GM23338 (cell line): ENCODE measurements around the gene TMEM207. TPM values are rescaled to one million over a fixed set of nuclear protein-coding genes. Genes with fewer than 3 reads are reported as not detected.

Experiments
- ATAC-seq: fragments of 200-7000 bp; cut with Tn5 transposase; 3 replicates; pipeline ENCODE4 v1.9.1; 2020
- DNase-seq: peaks from one replicate; pipeline ENCODE4 v3.0.0-alpha.2; 2015; ENCODE audit warnings: low spot score
- H2AFZ ChIP-seq: fragments of 200-600 bp; sonication (generic); 2 replicates; pipeline ENCODE4 v1.8.0; 2016; ENCODE audit warnings: antibody characterized with exemption, mild to moderate bottlenecking, moderate library complexity
- H3F3A ChIP-seq: fragments of 200-600 bp; sonication (generic); replicated peaks from 2 replicates; pipeline ENCODE4 v1.8.0; 2017; ENCODE audit warnings: antibody characterized with exemption, mixed run types, low read depth
- H3K27ac ChIP-seq: fragments of 200-600 bp; sonication (generic); 2 replicates; pipeline ENCODE4 v1.6.1; 2016; ENCODE audit warnings: low read depth
- H3K27me3 ChIP-seq: fragments of 200-600 bp; sonication (generic); 2 replicates; pipeline ENCODE4 v1.8.0; 2016; ENCODE audit warnings: mild to moderate bottlenecking, mixed run types, moderate library complexity; ENCODE audit not compliant: insufficient read depth
- H3K36me3 ChIP-seq: fragments of 200-600 bp; sonication (generic); 2 replicates; pipeline ENCODE4 v1.8.0; 2016; ENCODE audit warnings: mild to moderate bottlenecking; ENCODE audit not compliant: insufficient read depth
- H3K4me1 ChIP-seq: fragments of 200-600 bp; sonication (generic); 2 replicates; pipeline ENCODE4 v1.8.0; 2016; ENCODE audit warnings: mild to moderate bottlenecking, moderate library complexity; ENCODE audit not compliant: insufficient read depth
- H3K4me2 ChIP-seq: fragments of 200-600 bp; sonication (generic); 2 replicates; pipeline ENCODE4 v1.7.1; 2017; ENCODE audit warnings: mixed run types
- H3K4me3 ChIP-seq: fragments of 200-600 bp; sonication (generic); 2 replicates; pipeline ENCODE4 v1.6.1; 2016; ENCODE audit warnings: mixed run types
- H3K79me2 ChIP-seq: fragments of 200-600 bp; sonication (generic); replicated peaks from 2 replicates; pipeline ENCODE4 v1.8.0; 2017; ENCODE audit warnings: mild to moderate bottlenecking; ENCODE audit not compliant: insufficient read depth
- H3K9me2 ChIP-seq: fragments of 200-600 bp; sonication (generic); 2 replicates; pipeline ENCODE4 v1.8.0; 2017; ENCODE audit not compliant: insufficient read depth
- H4K20me1 ChIP-seq: fragments of 200-600 bp; sonication (generic); replicated peaks from 2 replicates; pipeline ENCODE4 v1.8.0; 2017; ENCODE audit warnings: mild to moderate bottlenecking; ENCODE audit not compliant: insufficient read depth
- H3K27ac Mint-ChIP-seq: 2 replicates; pipeline ENCODE4 v1.8.0; 2020; ENCODE audit warnings: inconsistent platforms, mild to moderate bottlenecking, moderate library complexity, mixed read lengths
- H3K27me3 Mint-ChIP-seq: 3 replicates; pipeline ENCODE4 v1.8.0; 2022; ENCODE audit warnings: low read depth, mild to moderate bottlenecking, moderate library complexity, mixed read lengths, inconsistent platforms; ENCODE audit not compliant: insufficient read depth, poor library complexity
- H3K36me3 Mint-ChIP-seq: 3 replicates; pipeline ENCODE4 v1.8.0; 2021; ENCODE audit warnings: low read depth, mild to moderate bottlenecking, inconsistent platforms, moderate library complexity, mixed read lengths
- H3K4me1 Mint-ChIP-seq: 3 replicates; pipeline ENCODE4 v1.8.0; 2020; ENCODE audit warnings: mild to moderate bottlenecking, inconsistent platforms, mixed read lengths
- H3K4me3 Mint-ChIP-seq: 3 replicates; pipeline ENCODE4 v1.8.0; 2021; ENCODE audit warnings: moderate library complexity, mild to moderate bottlenecking, inconsistent platforms, mixed read lengths
- H3K9me3 Mint-ChIP-seq: 3 replicates; pipeline ENCODE4 v1.8.0; 2020; ENCODE audit warnings: moderate library complexity, mild to moderate bottlenecking, inconsistent platforms, mixed read lengths
- CREB1 ChIP-seq: fragments of 250-450 bp; sonication (Bioruptor Pico); IDR thresholded peaks from 2 replicates; pipeline ENCODE4 v1.5.0; 2020; ENCODE audit warnings: low read depth, mild to moderate bottlenecking, moderate library complexity
- CTCF ChIP-seq, 2 experiments: fragments of 200-600 bp in 1 of 2; sonication (generic) in 1 of 2; conservative IDR thresholded peaks; 2 replicates each; pipeline versions ENCODE4 v1.5.1 to v1.6.1; 2016 to 2017; ENCODE audit warnings: antibody characterized with exemption in 2 of 2, low read depth in 2 of 2, mild to moderate bottlenecking in 2 of 2, moderate library complexity in 1 of 2
- ETS1 ChIP-seq: IDR thresholded peaks from 2 replicates; pipeline ENCODE4 v1.6.1; 2016; ENCODE audit warnings: antibody characterized with exemption
- EZH2 ChIP-seq: fragments of 200-600 bp; sonication (generic); IDR thresholded peaks from one replicate; pipeline ENCODE4 v1.8.0; 2017; ENCODE audit warnings: antibody characterized with exemption, mild to moderate bottlenecking, low read depth; ENCODE audit not compliant: unreplicated experiment
- EZH2phosphoT487 ChIP-seq: fragments of 200-600 bp; sonication (generic); IDR thresholded peaks from one replicate; pipeline ENCODE4 v1.8.1; 2018; ENCODE audit warnings: antibody characterized with exemption; ENCODE audit not compliant: unreplicated experiment
- JUNB ChIP-seq: IDR thresholded peaks from one replicate; pipeline ENCODE4 v1.6.1; 2016; ENCODE audit warnings: antibody characterized with exemption; ENCODE audit not compliant: unreplicated experiment
- NANOG ChIP-seq: IDR thresholded peaks from 2 replicates; pipeline ENCODE4 v1.6.1; 2016; ENCODE audit warnings: antibody characterized with exemption, borderline replicate concordance
- POLR2AphosphoS5 ChIP-seq: IDR thresholded peaks from 2 replicates; pipeline ENCODE4 v1.6.1; 2016; ENCODE audit warnings: antibody characterized with exemption, low read depth
- REST ChIP-seq: IDR thresholded peaks from one replicate; pipeline ENCODE4 v1.6.1; 2018; ENCODE audit warnings: antibody characterized with exemption; ENCODE audit not compliant: unreplicated experiment
- STAT1 ChIP-seq: IDR thresholded peaks from one replicate; pipeline ENCODE4 v1.6.1; 2016; ENCODE audit warnings: antibody characterized with exemption; ENCODE audit not compliant: unreplicated experiment
- ZNF114 ChIP-seq: fragments of 250-450 bp; sonication (Bioruptor Pico); IDR thresholded peaks from 2 replicates; pipeline ENCODE4 v1.5.0; 2020; ENCODE audit warnings: mild to moderate bottlenecking, moderate library complexity
- ZNF331 ChIP-seq: fragments of 250-450 bp; sonication (Bioruptor Pico); IDR thresholded peaks from 2 replicates; pipeline ENCODE4 v1.5.0; 2020; ENCODE audit warnings: low read depth, mild to moderate bottlenecking, moderate library complexity
- ZNF462 ChIP-seq: fragments of 250-450 bp; sonication (Bioruptor Pico); IDR thresholded peaks from 2 replicates; pipeline ENCODE4 v1.5.0; 2020; ENCODE audit warnings: mild to moderate bottlenecking, moderate library complexity
- polyA plus RNA-seq: library from polyadenylated mRNA; unstranded; fragments of >200 nt; fragmentation: Nextera tagmentation; extraction: Ambion mirVana; gene quantifications from 2 replicates; pipeline ENCODE4 v1.2.1, GENCODE V29; 2016
- total RNA-seq: library from RNA; depleted of rRNA; stranded (reverse); fragments of >200 nt; shearing (Covaris generic); gene quantifications from 2 replicates; pipeline ENCODE4 v1.2.3, GENCODE V29; 2014

The TMEM207 gene
- total and polyA plus RNA-seq, 2 experiments from 2014 or later: not detected

- no peak overlapping the region for H3K4me2 ChIP-seq
Observed at GRCh38 chr3:190385731-190386688, 63.7 kb downstream of the TMEM207 start.

More at GRCh38 chr3:190385731-190386688, 63.7 kb downstream of the TMEM207 start:
- no peak overlapping the region for H3K27ac Mint-ChIP-seq
- H3K36me3 Mint-ChIP-seq: no peaks in the 10 kb centered on the region
- ATAC-seq (no peak), DNase-seq (no peak)
- H3K27me3 Mint-ChIP-seq: no peaks in the 10 kb centered on the region
- no peak overlapping the region for H3K27ac ChIP-seq
- no peaks in the 10 kb centered on the region for H3K4me1 ChIP-seq
- no peaks in the 10 kb centered on the region for H3K36me3 ChIP-seq
- TF ChIP-seq JUNB: no peak
- TF ChIP-seq STAT1: no peak
- no peak for TF ChIP-seq ETS1
- no peak for TF ChIP-seq ZNF114 (CRISPR knock-in tag)
- no peak for TF ChIP-seq EZH2
- no peak for TF ChIP-seq POLR2AphosphoS5
- no peak for TF ChIP-seq REST
- TF ChIP-seq CTCF (conservative IDR thresholded peaks at IDR 0.05; ENCODE audit: low read depth in 2 of 2): no peak
- TF ChIP-seq CREB1 (CRISPR knock-in tag): no peak
- no peak for TF ChIP-seq EZH2phosphoT487
- TF ChIP-seq ZNF462 (CRISPR knock-in tag): no peak
- TF ChIP-seq NANOG: no peak
- no peak for TF ChIP-seq ZNF331
- H3K4me3 Mint-ChIP-seq: no peak overlapping the region
- no peaks in the 10 kb centered on the region for H4K20me1 ChIP-seq
- H3K9me2 ChIP-seq: no peaks in the 10 kb centered on the region
- peaks cover under 1% of the 10 kb centered on the region; the same call in 2 of the 3 replicates for H3K4me1 Mint-ChIP-seq
- no peaks in the 10 kb centered on the region for H3K9me3 Mint-ChIP-seq
- no peaks in the 10 kb centered on the region for H3K27me3 ChIP-seq
- no peaks in the 10 kb centered on the region for H3K79me2 ChIP-seq
- no peaks in the 10 kb centered on the region for H3F3A ChIP-seq
- H3K4me3 ChIP-seq: no peak overlapping the region
- H2AFZ ChIP-seq: no peak overlapping the region
